HG03135 (cell line): ENCODE measurements around the gene HGFAC.

Experiments
- ATAC-seq: cut with Tn5 transposase; IDR thresholded peaks from one replicate; pipeline ENCODE4 v1.9.1; 2021; ENCODE audit warnings: mild to moderate bottlenecking, moderate library complexity; ENCODE audit not compliant: unreplicated experiment

Gene HGFAC

GRCh38 chr4:3423406-3423805 is 18.4 kb upstream of the HGFAC start:
- no peak for ATAC-seq

- ATAC-seq = no peak
Observed at GRCh38 chr4:3423952-3424351, 17.8 kb upstream of the HGFAC start.

- ATAC-seq = no peak
Observed at GRCh38 chr4:3424522-3425095, 17.2 kb upstream of the HGFAC start.

- ATAC-seq = no peak
Observed at GRCh38 chr4:3426465-3427133, 15.2 kb upstream of the HGFAC start.

- ATAC-seq = no peak
Observed at GRCh38 chr4:3427134-3427476, 14.7 kb upstream of the HGFAC start.

GRCh38 chr4:3427706-3428446 is 13.9 kb upstream of the HGFAC start:
- no peak for ATAC-seq

- no peak for ATAC-seq
Observed at GRCh38 chr4:3429651-3430050, 12.1 kb upstream of the HGFAC start.

- no peak for ATAC-seq
Observed at GRCh38 chr4:3430524-3430923, 11.2 kb upstream of the HGFAC start.

- ATAC-seq = no peak
Observed at GRCh38 chr4:3431446-3431993, 10.2 kb upstream of the HGFAC start.

- ATAC-seq = no peak
Observed at GRCh38 chr4:3432381-3432790, 9.4 kb upstream of the HGFAC start.

GRCh38 chr4:3433138-3433869 is 8.5 kb upstream of the HGFAC start:
- no peak for ATAC-seq

GRCh38 chr4:3434881-3435685 is 6.7 kb upstream of the HGFAC start:
- ATAC-seq = no peak

GRCh38 chr4:3435686-3435956 is 6.1 kb upstream of the HGFAC start:
- ATAC-seq = no peak

- no peak for ATAC-seq
Observed at GRCh38 chr4:3436048-3436797, 5.5 kb upstream of the HGFAC start.

GRCh38 chr4:3436798-3437581 is 4.8 kb upstream of the HGFAC start:
- no peak for ATAC-seq

GRCh38 chr4:3437582-3437936 is 4.2 kb upstream of the HGFAC start:
- no peak for ATAC-seq

GRCh38 chr4:3437998-3438846 is 3.5 kb upstream of the HGFAC start:
- no peak for ATAC-seq

GRCh38 chr4:3438847-3439180 is 3.0 kb upstream of the HGFAC start:
- ATAC-seq = no peak

- ATAC-seq = no peak
Observed at GRCh38 chr4:3439391-3439790, 2.4 kb upstream of the HGFAC start.
